Activated CD8-positive, alpha-beta memory T cell treated with anti-CD3 and anti-CD28 coated beads, Interleukin-2, amount 50 U/mL, for 48 hours (primary cell): ENCODE results near the gene SPCS2.

ENCODE experiments used
- DNase-seq: peaks from one replicate; pipeline ENCODE4 v3.0.0-alpha.2; 2020

SPCS2 gene

GRCh38 chr11:74948898-74949752 lies at the start of gene SPCS2, which contains the start of gene XRRA1:
Gene SPCS2, plus strand, starts transcription at chr11:74949266. Its CDS starts 20 bp downstream, at chr11:74949286.
Gene XRRA1, minus strand, starts transcription at chr11:74949091. Its CDS starts 8,213 bp downstream, at chr11:74940878.
- DNase-seq, result peak; percentile 96

GRCh38 chr11:74902342-74902741 lies 46.7 kb upstream of the SPCS2 start:
- no peak for DNase-seq

- DNase-seq, result no peak
Observed at GRCh38 chr11:74905326-74905725, 43.7 kb upstream of the SPCS2 start.

- no peak for DNase-seq
Observed at GRCh38 chr11:74909385-74909784, 39.7 kb upstream of the SPCS2 start.

- DNase-seq, result no peak
Observed at GRCh38 chr11:74909812-74910211, 39.3 kb upstream of the SPCS2 start.

- DNase-seq, result no peak
Observed at GRCh38 chr11:74923125-74923524, 25.9 kb upstream of the SPCS2 start.

GRCh38 chr11:74925281-74925680 lies 23.8 kb upstream of the SPCS2 start:
- no peak for DNase-seq

- DNase-seq, result no peak
Observed at GRCh38 chr11:74926304-74927030, 22.6 kb upstream of the SPCS2 start.

- no peak for DNase-seq
Observed at GRCh38 chr11:74927496-74927895, 21.6 kb upstream of the SPCS2 start.

GRCh38 chr11:74929431-74930363 lies 19.4 kb upstream of the SPCS2 start:
- DNase-seq, result peak; percentile 72

GRCh38 chr11:74932169-74932568 lies 16.9 kb upstream of the SPCS2 start:
- DNase-seq, result peak; percentile 59

GRCh38 chr11:74932797-74933196 lies 16.3 kb upstream of the SPCS2 start:
- DNase-seq, result no peak

- no peak for DNase-seq
Observed at GRCh38 chr11:74933765-74934164, 15.3 kb upstream of the SPCS2 start.

- DNase-seq, result no peak
Observed at GRCh38 chr11:74935285-74935684, 13.8 kb upstream of the SPCS2 start.

GRCh38 chr11:74936087-74936486 lies 13.0 kb upstream of the SPCS2 start:
- no peak for DNase-seq

- DNase-seq, result no peak
Observed at GRCh38 chr11:74936976-74937375, 12.1 kb upstream of the SPCS2 start.

- DNase-seq, result no peak
Observed at GRCh38 chr11:74937696-74938475, 11.2 kb upstream of the SPCS2 start.

GRCh38 chr11:74941492-74941891 lies 7.6 kb upstream of the SPCS2 start:
- no peak for DNase-seq

GRCh38 chr11:74942073-74942759 lies 6.8 kb upstream of the SPCS2 start:
- DNase-seq, result no peak

- no peak for DNase-seq
Observed at GRCh38 chr11:74948546-74948897, 544 bp upstream of the SPCS2 start.

- no peak for DNase-seq
Observed at GRCh38 chr11:74949753-74950137, 679 bp downstream of the SPCS2 start.
